ENCODE results near the gene PAK2. TPM values are rescaled to one million over a fixed set of nuclear protein-coding genes. Genes with fewer than 3 reads are reported as not detected.

The PAK2 gene
- 82.7 and 92.3 TPM in 2 replicates for total RNA-seq

DNA sequence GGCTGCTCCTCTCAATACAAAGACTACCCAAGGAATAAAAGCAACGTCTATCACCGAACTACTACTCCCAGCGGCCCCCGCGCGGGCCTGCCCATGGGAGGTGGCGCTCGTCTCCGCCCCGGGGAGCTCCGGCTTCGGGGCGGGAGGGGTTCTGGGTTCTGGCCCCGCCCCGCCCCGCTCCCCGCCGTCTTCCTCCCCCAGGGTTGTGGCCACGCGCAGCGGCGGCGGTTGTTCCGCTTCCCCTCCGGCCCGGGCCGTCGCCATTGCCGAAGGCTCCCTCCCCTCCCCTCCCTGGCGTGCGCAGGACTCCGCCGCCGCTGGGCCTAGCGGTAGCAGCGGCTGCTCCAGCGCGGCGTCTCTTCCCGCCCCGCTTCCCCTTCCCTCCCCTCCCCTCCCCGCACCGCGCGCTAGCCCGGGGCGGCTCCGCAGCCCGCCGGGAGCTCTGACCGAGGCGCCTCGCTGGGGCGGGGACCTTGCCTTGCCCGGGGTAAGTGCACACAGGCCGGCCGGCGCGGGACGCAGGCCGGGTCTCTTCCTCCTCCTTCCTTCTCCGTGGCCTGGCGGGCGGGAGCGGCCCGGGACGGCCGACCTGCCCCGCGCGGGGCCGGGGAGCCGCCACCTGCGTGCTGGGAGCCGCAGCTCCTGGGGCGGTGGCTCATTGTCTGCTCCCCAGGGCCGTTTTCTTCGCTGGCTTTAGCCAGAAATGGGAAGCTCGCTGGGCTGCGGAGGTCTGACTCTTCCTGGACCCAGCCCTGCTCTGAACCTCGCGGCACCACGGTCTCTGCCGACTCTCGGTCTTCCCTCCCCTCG, at the start of gene PAK2:
Gene PAK2, plus strand, starts transcription at position 187 of the 810 bp plus-strand sequence. CDS start 42,790 bp downstream, outside the sequence.

DNA sequence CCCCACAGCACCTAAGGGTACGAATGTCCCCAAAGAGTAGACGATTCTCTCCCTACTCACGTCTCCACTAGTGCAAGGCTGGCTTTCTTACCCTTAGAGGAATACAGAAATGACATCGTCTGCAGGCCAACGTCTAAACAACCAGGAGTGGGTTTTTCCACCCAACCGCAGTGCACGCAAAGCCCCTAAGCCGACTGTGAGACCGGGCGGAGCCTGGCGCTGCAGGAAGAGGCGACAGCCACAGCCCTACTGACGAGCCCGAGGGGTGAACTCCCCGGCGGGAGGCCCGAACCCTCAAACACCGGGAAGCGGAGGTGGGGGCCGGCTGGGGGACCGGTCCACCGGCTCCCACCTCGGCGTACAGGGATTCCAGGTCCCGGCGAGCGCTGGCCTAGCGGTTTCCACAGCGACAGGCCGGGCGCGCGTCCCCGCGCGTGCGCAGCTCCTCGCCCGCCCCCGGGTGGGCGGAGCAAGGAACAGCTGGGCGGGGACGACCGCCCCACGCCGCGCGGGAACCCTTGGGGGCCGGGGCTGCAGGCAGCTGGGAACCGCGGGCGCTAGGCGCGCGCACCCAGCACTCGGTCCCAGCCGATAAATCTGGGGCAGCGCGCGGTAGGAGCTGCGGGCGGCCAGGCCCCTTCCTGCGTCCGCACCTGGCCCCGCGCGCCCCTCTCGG, 27.7 kb upstream of the PAK2 start, which contains the start of the genes CEP19 and PIGX:
Gene CEP19, minus strand, starts transcription at position 413 of the 676 bp plus-strand sequence. CDS start 3,593 bp downstream, outside the sequence.
Gene PIGX, plus strand, starts transcription at position 540 of the 676 bp plus-strand sequence.

DNA sequence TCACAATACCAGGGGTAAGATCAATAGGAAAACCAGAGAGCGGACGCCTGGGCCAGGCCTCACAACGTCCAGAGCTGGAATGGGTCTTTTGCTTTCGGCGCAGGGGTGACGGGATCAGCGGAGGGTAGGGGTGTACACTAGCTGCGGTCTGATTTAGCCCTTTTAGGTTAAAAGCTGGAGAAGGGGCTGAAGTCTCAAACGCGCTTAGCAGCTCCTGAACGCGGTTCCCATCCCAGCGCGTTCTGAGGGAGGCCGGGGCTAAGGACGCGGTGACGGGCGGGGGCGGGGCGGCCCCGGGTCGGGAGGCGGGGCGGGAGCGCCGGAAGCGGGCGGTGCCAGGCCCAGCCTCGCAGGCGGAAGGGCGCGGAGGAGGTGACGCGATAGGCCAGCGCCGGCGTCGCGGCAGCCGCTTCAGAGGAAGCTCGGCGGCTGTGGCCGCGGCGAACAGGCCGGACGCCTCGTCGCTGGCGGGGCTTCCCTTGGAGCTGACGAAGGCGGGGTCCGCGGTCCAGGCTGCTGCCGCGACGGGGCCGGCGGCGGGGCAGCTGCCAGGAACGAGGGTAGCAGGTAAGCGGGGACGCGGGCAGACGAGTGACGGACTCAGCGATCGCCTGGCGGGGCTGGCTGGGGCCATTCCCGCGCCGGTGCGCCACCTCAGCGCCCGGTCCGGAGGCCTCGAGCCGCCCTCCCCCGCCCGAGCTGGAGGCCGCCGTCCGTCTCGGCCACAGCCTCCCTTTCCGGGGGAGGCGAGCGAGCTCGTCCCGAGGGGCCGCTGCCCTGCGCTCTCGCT, 128.0 kb downstream of the PAK2 start, which contains the start of gene SENP5:
Gene SENP5, plus strand, starts transcription at position 414 of the 790 bp plus-strand sequence. CDS start 17,262 bp downstream, outside the sequence.

Other genes with a start within 250 kb of the PAK2 start
- 18.4 and 32.9 TPM in 2 replicates for gene RNF168, start 236.1 kb upstream of the PAK2 start, total RNA-seq
- gene SMCO1, start 224.5 kb upstream of the PAK2 start, total RNA-seq = not detected in 2 replicates
- 8.0 and 9.8 TPM in 2 replicates for gene WDR53, start 171.3 kb upstream of the PAK2 start, total RNA-seq
- 12.5 and 21.7 TPM in 2 replicates for gene FBXO45, start 171.2 kb upstream of the PAK2 start, total RNA-seq
- 7.3 and 8.5 TPM in 2 replicates for gene NRROS, start 100.2 kb upstream of the PAK2 start, total RNA-seq
- 8.5 and 10.6 TPM in 2 replicates for gene CEP19, start 27.6 kb upstream of the PAK2 start, total RNA-seq
- 46.7 and 50.5 TPM in 2 replicates for gene PIGX, start 27.5 kb upstream of the PAK2 start, total RNA-seq
- gene SENP5, start 128.1 kb downstream of the PAK2 start, total RNA-seq = 38.7 and 40.6 TPM in 2 replicates
- gene NCBP2, start 202.7 kb downstream of the PAK2 start, total RNA-seq = 52.3 and 70.2 TPM in 2 replicates
- 2.7 and 3.1 TPM in 2 replicates for gene PIGZ, start 229.0 kb downstream of the PAK2 start, total RNA-seq

Data from dermis lymphatic vessel endothelial cell (primary cell).